IMR-90 (cell line): ENCODE measurements around the gene MXRA8. TPM values are rescaled to one million over a fixed set of nuclear protein-coding genes. Genes with fewer than 3 reads are reported as not detected.

Experiments used
- ATAC-seq: fragments of 200-7000 bp; cut with Tn5 transposase; 2 replicates; pipeline ENCODE4 v1.9.1; 2020; ENCODE audit warnings: low read depth, mild to moderate bottlenecking, moderate library complexity
- BruUV-seq: library from RNA; stranded (reverse); fragments of 400-500 nt; replicated peaks from 2 replicates; lab custom pipeline; 2021; lab: Mats Ljungman, UMichigan
- CTCF ChIA-PET: fragments of 300-600 bp; formaldehyde crosslinking; extraction: SDS; loops from one replicate; lab custom pipeline; 2021; ENCODE audit warnings: antibody characterized with exemption; lab: Yijun Ruan, JAX
- POLR2A ChIA-PET: fragments of 300-600 bp; sonication (Branson Sonifier 250); formaldehyde crosslinking; loops from one replicate; lab custom pipeline; 2022; ENCODE audit warnings: antibody characterized with exemption; ENCODE audit not compliant: unreplicated experiment; lab: Charles Lee
- DNase-seq: peaks from one replicate; pipeline ENCODE4 v3.0.0; 2013
- H2AFZ ChIP-seq: replicated peaks from 2 replicates; pipeline ENCODE3; 2013; ENCODE audit warnings: low read length, mild to moderate bottlenecking; ENCODE audit not compliant: poor library complexity
- H2AK5ac ChIP-seq: 2 replicates; pipeline ENCODE4 v1.6.1; 2013; ENCODE audit warnings: low read depth, low read length, inconsistent platforms
- H2AK9ac ChIP-seq: replicated peaks from 2 replicates; pipeline ENCODE3; 2013; ENCODE audit warnings: mild to moderate bottlenecking, low read depth, low read length, moderate library complexity; ENCODE audit not compliant: poor library complexity
- H2BK120ac ChIP-seq: 2 replicates; pipeline ENCODE4 v1.6.1; 2013; ENCODE audit warnings: low read depth, low read length, inconsistent platforms
- H2BK15ac ChIP-seq: 3 replicates; pipeline ENCODE4 v1.6.1; 2013; ENCODE audit warnings: low read depth, low read length, inconsistent platforms
- H2BK20ac ChIP-seq: 2 replicates; pipeline ENCODE4 v1.6.1; 2013; ENCODE audit warnings: low read depth, mild to moderate bottlenecking, inconsistent platforms, low read length, moderate library complexity
- H2BK5ac ChIP-seq: 2 replicates; pipeline ENCODE4 v1.6.1; 2013; ENCODE audit warnings: mild to moderate bottlenecking, low read depth, low read length, inconsistent platforms; ENCODE audit not compliant: poor library complexity, severe bottlenecking
- H3K14ac ChIP-seq: replicated peaks from 2 replicates; pipeline ENCODE4 v1.6.1; 2013; ENCODE audit warnings: low read depth, low read length, inconsistent platforms
- H3K18ac ChIP-seq: 2 replicates; pipeline ENCODE4 v1.6.1; 2013; ENCODE audit warnings: low read depth, low read length, control low read depth
- H3K23ac ChIP-seq: 2 replicates; pipeline ENCODE4 v1.6.1; 2013; ENCODE audit warnings: low read depth, low read length, inconsistent platforms
- H3K27ac ChIP-seq: 2 replicates; pipeline ENCODE4 v1.5.1; 2013; ENCODE audit warnings: mild to moderate bottlenecking, control low read depth, low read length; ENCODE audit not compliant: insufficient read depth
- H3K27me3 ChIP-seq: 2 replicates; pipeline ENCODE4 v1.6.1; 2013; ENCODE audit warnings: low read length; ENCODE audit not compliant: control insufficient read depth, insufficient read depth
- H3K36me3 ChIP-seq: 2 replicates; pipeline ENCODE4 v1.6.1; 2013; ENCODE audit warnings: low read length, mixed read lengths; ENCODE audit not compliant: control insufficient read depth, insufficient read depth
- H3K4ac ChIP-seq: 2 replicates; pipeline ENCODE4 v1.6.1; 2013; ENCODE audit warnings: low read depth, low read length, inconsistent platforms
- H3K4me1 ChIP-seq: 2 replicates; pipeline ENCODE4 v1.6.1; 2013; ENCODE audit warnings: low read length, mixed read lengths; ENCODE audit not compliant: control insufficient read depth, insufficient read depth
- H3K4me2 ChIP-seq: 2 replicates; pipeline ENCODE4 v1.6.1; 2013; ENCODE audit warnings: low read depth, mild to moderate bottlenecking, control low read depth, low read length, moderate library complexity
- H3K4me3 ChIP-seq: 2 replicates; pipeline ENCODE4 v1.5.1; 2013; ENCODE audit warnings: low read depth, mild to moderate bottlenecking, control low read depth, low read length, moderate library complexity; ENCODE audit not compliant: insufficient read depth
- H3K56ac ChIP-seq: 2 replicates; pipeline ENCODE4 v1.6.1; 2013; ENCODE audit warnings: low read length, inconsistent platforms; ENCODE audit not compliant: insufficient read depth; ENCODE audit errors: extremely low read depth
- H3K79me1 ChIP-seq, 2 experiments: 2 replicates each; pipeline ENCODE4 v1.6.1; 2013; ENCODE audit warnings: low read length in 2 of 2, inconsistent platforms in 1 of 2, low read depth in 1 of 2
- H3K9ac ChIP-seq: 2 replicates; pipeline ENCODE4 v1.6.1; 2013; ENCODE audit warnings: low read depth, low read length, control low read depth
- H3K9me1 ChIP-seq: 2 replicates; pipeline ENCODE4 v1.6.1; 2013; ENCODE audit warnings: low read length, inconsistent platforms; ENCODE audit not compliant: insufficient read depth
- H3K9me3 ChIP-seq: 2 replicates; pipeline ENCODE4 v1.6.1; 2013; ENCODE audit warnings: low read length; ENCODE audit not compliant: control insufficient read depth, insufficient read depth
- H4K20me1 ChIP-seq: 2 replicates; pipeline ENCODE4 v1.6.1; 2013; ENCODE audit warnings: low read length, inconsistent platforms; ENCODE audit not compliant: insufficient read depth
- H4K5ac ChIP-seq: 2 replicates; pipeline ENCODE4 v1.6.1; 2013; ENCODE audit warnings: mild to moderate bottlenecking, low read depth, low read length, control low read depth
- H4K8ac ChIP-seq, 2 experiments: 2 replicates each; pipeline ENCODE4 v1.6.1; 2013; ENCODE audit warnings: low read depth in 2 of 2, low read length in 2 of 2, control low read depth in 1 of 2, inconsistent platforms in 1 of 2
- H4K91ac ChIP-seq: 2 replicates; pipeline ENCODE4 v1.6.1; 2013; ENCODE audit warnings: low read depth, low read length, inconsistent platforms; ENCODE audit not compliant: insufficient read depth
- BHLHE40 ChIP-seq: fragments of 150-350 bp; IDR thresholded peaks from 2 replicates; pipeline ENCODE4 v1.6.1; 2016; ENCODE audit warnings: mild to moderate bottlenecking, low read depth, low read length
- CEBPB ChIP-seq: IDR thresholded peaks from 2 replicates; pipeline ENCODE4 v1.6.1; 2012; ENCODE audit warnings: low read depth, low read length, improper control_type of control experiment
- CHD1 ChIP-seq: IDR thresholded peaks from 2 replicates; pipeline ENCODE4 v1.6.1; 2012; ENCODE audit warnings: low read depth, low read length, improper control_type of control experiment
- MXI1 ChIP-seq: IDR thresholded peaks from 2 replicates; pipeline ENCODE4 v1.6.1; 2012; ENCODE audit warnings: low read depth, mild to moderate bottlenecking, low read length, moderate library complexity, borderline replicate concordance
- POLR2A ChIP-seq: IDR thresholded peaks from 2 replicates; pipeline ENCODE4 v1.6.1; 2012; ENCODE audit warnings: mild to moderate bottlenecking, low read depth, low read length
- RAD21 ChIP-seq: IDR thresholded peaks from 2 replicates; pipeline ENCODE4 v1.6.1; 2012; ENCODE audit warnings: low read length, improper control_type of control experiment
- WGBS, 2 experiments: methylation state at CpG; one replicate each; pipeline versions ENCODE4 v1.1.5 to v1.1.7; 2013; ENCODE audit warnings: missing lambda C conversion rate in 2 of 2; ENCODE audit not compliant: insufficient read length in 1 of 2; ENCODE audit errors: extremely low coverage in 2 of 2; 5-methylcytosine and 5-hydroxymethylcytosine counted together
- dilution Hi-C: fragments of 300-500 bp; cut with HindIII; formaldehyde crosslinking; loops from one replicate; pipeline ENCODE4 v1.14.3; 2018; ENCODE audit warnings: low sequenced_read_pairs; ENCODE audit not compliant: unreplicated experiment
- in situ Hi-C: fragments of 300-500 bp; cut with MboI; formaldehyde crosslinking; loops from 3 replicates; pipeline ENCODE4 v1.14.3; 2019; ENCODE audit warnings: low sequenced_read_pairs, inconsistent platforms, mixed read lengths
- intact Hi-C: fragments of 100-400 bp; cut with micrococcal nuclease; formaldehyde crosslinking; loops from 2 replicates; pipeline ENCODE4 v1.10.0; 2022
- polyA plus RNA-seq, 3 experiments: library from polyadenylated mRNA; depleted of rRNA; stranded (reverse); fragments of >200 nt; gene quantifications; 2 replicates each; pipeline ENCODE4 v1.2.3, GENCODE V29; 2012; ENCODE audit warnings: low replicate concordance in 1 of 3
- total RNA-seq: library from RNA; depleted of rRNA; stranded (reverse); fragments of >200 nt; gene quantifications from 2 replicates; pipeline ENCODE4 v1.2.3, GENCODE V29; 2012
- TF ChIP-seq, protein P1 (sequence below): conservative IDR thresholded peaks from 2 replicates; pipeline ENCODE4 v1.5.1; 2012; ENCODE audit warnings: mild to moderate bottlenecking, low read depth, low read length, improper control_type of control experiment

MXRA8 gene
- total and polyA plus RNA-seq, 2 of the 4 experiments (the other 2 are of a cell fraction), result 92.5 to 469 TPM

DNA sequence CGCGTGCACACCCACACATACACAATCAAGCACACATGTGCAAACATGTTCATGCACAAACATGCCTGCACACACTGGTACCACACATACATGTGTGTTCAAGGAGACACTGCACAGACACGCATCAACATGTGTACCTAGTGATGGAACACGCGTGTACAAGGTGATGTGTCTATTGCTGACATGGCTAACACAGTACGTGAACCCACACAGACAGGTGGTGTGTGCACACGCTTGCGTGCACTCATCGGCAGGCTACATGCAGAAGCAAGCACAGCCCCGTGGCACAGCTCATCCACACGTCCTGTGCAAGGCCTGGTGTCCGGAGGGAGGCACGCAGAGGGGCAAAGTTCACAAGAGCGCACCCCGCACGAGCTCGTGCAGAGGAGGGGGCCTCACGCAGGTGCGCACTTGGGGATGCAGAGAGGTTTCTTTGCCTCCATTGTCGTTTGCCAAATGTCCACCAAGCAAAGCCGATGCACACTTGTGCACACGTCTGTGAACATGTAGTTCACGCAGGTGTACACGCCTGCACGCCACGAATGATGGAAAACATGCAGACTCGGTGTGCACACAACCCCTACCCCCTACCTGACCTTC, 51.6 kb downstream of the MXRA8 start (continued):
- no peak for TF ChIP-seq POLR2A

DNA sequence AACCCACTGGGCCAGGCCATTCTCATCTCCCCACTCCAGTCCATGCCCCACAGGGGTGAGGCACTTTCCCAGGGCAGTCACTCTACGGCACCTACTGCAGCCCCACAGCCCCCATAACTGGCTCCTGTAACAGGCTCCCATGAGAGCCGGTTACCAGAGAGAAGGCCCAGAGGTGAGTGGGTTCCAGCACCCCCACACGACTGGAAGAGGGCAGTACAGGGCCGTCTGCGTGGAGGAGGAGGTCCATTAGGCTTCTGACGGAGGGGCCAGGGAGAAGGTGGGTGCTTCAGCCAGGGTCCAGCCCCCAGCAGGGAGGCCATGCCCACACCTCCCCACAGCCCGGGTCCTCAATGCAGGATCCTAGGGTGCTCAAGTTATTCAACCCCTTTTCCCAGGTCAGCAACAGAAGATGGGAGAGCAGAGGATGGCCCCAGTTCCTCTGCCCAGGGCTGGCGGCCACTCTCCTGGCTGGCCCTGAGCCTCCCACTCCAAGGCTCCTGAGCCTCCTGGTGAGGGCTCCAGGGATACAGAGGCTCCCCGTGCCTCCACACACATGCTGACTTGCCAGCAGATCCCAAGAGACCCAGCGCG, 52.2 kb downstream of the MXRA8 start:
- no peak overlapping the region; the same call in 2 of the 3 replicates for H2BK15ac ChIP-seq
- POLR2A ChIA-PET, result no interaction called here
- peak overlapping the region; percentile 61 for H3K14ac ChIP-seq
- H3K4me2 ChIP-seq, result peak overlapping the region; percentile 100
- 0 out of 2 replicates have a peak overlapping the region, but pooled peaks have one; percentile 1 for H2BK120ac ChIP-seq
- DNase-seq, result peak; percentile 27
- no peaks in the 10 kb centered on the region for H3K27me3 ChIP-seq
- no peaks in the 10 kb centered on the region for H3K9me3 ChIP-seq
- no peak for TF ChIP-seq CHD1
- no peak for TF ChIP-seq BHLHE40
- TF ChIP-seq, protein P1, sequence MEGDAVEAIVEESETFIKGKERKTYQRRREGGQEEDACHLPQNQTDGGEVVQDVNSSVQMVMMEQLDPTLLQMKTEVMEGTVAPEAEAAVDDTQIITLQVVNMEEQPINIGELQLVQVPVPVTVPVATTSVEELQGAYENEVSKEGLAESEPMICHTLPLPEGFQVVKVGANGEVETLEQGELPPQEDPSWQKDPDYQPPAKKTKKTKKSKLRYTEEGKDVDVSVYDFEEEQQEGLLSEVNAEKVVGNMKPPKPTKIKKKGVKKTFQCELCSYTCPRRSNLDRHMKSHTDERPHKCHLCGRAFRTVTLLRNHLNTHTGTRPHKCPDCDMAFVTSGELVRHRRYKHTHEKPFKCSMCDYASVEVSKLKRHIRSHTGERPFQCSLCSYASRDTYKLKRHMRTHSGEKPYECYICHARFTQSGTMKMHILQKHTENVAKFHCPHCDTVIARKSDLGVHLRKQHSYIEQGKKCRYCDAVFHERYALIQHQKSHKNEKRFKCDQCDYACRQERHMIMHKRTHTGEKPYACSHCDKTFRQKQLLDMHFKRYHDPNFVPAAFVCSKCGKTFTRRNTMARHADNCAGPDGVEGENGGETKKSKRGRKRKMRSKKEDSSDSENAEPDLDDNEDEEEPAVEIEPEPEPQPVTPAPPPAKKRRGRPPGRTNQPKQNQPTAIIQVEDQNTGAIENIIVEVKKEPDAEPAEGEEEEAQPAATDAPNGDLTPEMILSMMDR, result peak; percentile 29; the same call in 1 of the 2 replicates
- TF ChIP-seq RAD21, result peak; percentile 34
- no peak for TF ChIP-seq CEBPB
- no peak for TF ChIP-seq MXI1
- peak overlapping the region; percentile 90 for H3K4ac ChIP-seq
- peaks cover 31% of the 10 kb centered on the region for H3K4me1 ChIP-seq
- BruUV-seq, result TSS peak; percentile 23
- peak overlapping the region; percentile 76 for H4K91ac ChIP-seq
- H2AK5ac ChIP-seq, result peak overlapping the region; percentile 91
- H2AK9ac ChIP-seq, result peak overlapping the region; percentile 97
- WGBS, 2 experiments, result 47% methylated on average over 4 of the region's 11 CpGs; no CpG with 5 or more reads in 1 of the 2 experiments
- peaks cover 39% of the 10 kb centered on the region for H4K20me1 ChIP-seq
- no peak overlapping the region for H2BK20ac ChIP-seq
- CTCF ChIA-PET, result no interaction called here
- peak overlapping the region; percentile 4; the same call in 1 of the 2 replicates for H3K56ac ChIP-seq
- peak overlapping the region; percentile 93 for H3K4me3 ChIP-seq
- in situ Hi-C loops (no loop called here), dilution Hi-C loops (no loop called here), intact Hi-C loops (loop anchor here (5.0 kb wide), 2 partner anchors 51 to 184 kb away; partner anchors contain the start of gene MXRA8)
- peak overlapping the region; percentile 89 for H3K27ac ChIP-seq
- ATAC-seq, result no peak
- no peak overlapping the region for H3K18ac ChIP-seq
- peak overlapping the region; percentile 34 to 72; a peak in 3 of 4 replicates for H4K8ac ChIP-seq
- peak overlapping the region; percentile 91 for H3K9ac ChIP-seq
- H4K5ac ChIP-seq, result 0 out of 2 replicates have a peak overlapping the region, but pooled peaks have one; percentile 21
- H2BK5ac ChIP-seq, result peak overlapping the region; percentile 75
- peak overlapping the region; percentile 94 for H3K23ac ChIP-seq
- peaks cover 13% of the 10 kb centered on the region for H3K36me3 ChIP-seq
- peaks cover 3% of the 10 kb centered on the region for H3K9me1 ChIP-seq
- no peak overlapping the region for H2AFZ ChIP-seq
- peaks cover 3 to 66% of the 10 kb centered on the region in 2 experiments; a peak in 3 of 4 replicates for H3K79me1 ChIP-seq
